ENCODE measurements around the gene RNF135.

DNA sequence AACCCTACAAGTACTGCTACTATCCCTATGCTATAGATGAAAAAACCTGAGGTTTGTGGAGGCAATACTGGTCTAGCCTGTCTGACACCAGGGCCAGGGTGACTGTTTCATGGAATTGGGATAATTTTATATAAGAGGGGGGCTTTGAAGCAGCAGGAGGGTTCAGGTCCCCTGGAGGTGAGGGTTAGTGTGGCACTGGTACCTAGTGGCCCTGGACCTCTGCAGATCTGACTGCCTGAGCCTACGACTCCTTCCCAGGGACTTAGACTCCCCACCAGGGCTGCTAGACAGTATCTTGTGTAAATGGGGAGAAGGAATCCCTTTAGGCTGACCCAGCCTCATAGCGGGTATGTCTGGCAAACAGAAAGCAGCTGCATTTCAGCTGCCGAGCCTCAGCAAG is 42.3 kb upstream of the RNF135 start:
- TF ChIP-seq, protein P1, sequence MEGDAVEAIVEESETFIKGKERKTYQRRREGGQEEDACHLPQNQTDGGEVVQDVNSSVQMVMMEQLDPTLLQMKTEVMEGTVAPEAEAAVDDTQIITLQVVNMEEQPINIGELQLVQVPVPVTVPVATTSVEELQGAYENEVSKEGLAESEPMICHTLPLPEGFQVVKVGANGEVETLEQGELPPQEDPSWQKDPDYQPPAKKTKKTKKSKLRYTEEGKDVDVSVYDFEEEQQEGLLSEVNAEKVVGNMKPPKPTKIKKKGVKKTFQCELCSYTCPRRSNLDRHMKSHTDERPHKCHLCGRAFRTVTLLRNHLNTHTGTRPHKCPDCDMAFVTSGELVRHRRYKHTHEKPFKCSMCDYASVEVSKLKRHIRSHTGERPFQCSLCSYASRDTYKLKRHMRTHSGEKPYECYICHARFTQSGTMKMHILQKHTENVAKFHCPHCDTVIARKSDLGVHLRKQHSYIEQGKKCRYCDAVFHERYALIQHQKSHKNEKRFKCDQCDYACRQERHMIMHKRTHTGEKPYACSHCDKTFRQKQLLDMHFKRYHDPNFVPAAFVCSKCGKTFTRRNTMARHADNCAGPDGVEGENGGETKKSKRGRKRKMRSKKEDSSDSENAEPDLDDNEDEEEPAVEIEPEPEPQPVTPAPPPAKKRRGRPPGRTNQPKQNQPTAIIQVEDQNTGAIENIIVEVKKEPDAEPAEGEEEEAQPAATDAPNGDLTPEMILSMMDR (IDR thresholded peaks at IDR 0.05) = no peak
- no peak for TF ChIP-seq JUN (IDR thresholded peaks at IDR 0.05)
- TF ChIP-seq MYC (IDR thresholded peaks at IDR 0.05; ENCODE audit: borderline replicate concordance, low read length) = no peak
- TF ChIP-seq, protein P2, sequence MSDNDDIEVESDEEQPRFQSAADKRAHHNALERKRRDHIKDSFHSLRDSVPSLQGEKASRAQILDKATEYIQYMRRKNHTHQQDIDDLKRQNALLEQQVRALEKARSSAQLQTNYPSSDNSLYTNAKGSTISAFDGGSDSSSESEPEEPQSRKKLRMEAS (IDR thresholded peaks at IDR 0.05) = no peak
- TF ChIP-seq, protein P3, sequence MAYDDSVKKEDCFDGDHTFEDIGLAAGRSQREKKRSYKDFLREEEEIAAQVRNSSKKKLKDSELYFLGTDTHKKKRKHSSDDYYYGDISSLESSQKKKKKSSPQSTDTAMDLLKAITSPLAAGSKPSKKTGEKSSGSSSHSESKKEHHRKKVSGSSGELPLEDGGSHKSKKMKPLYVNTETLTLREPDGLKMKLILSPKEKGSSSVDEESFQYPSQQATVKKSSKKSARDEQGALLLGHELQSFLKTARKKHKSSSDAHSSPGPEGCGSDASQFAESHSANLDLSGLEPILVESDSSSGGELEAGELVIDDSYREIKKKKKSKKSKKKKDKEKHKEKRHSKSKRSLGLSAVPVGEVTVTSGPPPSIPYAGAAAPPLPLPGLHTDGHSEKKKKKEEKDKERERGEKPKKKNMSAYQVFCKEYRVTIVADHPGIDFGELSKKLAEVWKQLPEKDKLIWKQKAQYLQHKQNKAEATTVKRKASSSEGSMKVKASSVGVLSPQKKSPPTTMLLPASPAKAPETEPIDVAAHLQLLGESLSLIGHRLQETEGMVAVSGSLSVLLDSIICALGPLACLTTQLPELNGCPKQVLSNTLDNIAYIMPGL (CRISPR knock-in tag; IDR thresholded peaks at IDR 0.05; ENCODE audit: borderline replicate concordance) = no peak

Measured in A549 (cell line).